Glomerular visceral epithelial cell (primary cell): ENCODE measurements around the gene TTF1.

Experiments
- DNase-seq: peaks from one replicate; pipeline ENCODE4 v3.0.0-alpha.2; 2016; ENCODE audit errors: extremely low spot score

The TTF1 gene

GRCh38 chr9:132406554-132407122 lies at the start of gene TTF1:
TSS of gene TTF1 (minus strand) at chr9:132406840. CDS start at chr9:132402821, 4,019 bp downstream.
- DNase-seq: peak; percentile 90

- DNase-seq: no peak
Measured at GRCh38 chr9:132456241-132456640, 49.6 kb upstream of the TTF1 start.

- DNase-seq: no peak
Measured at GRCh38 chr9:132451276-132451675, 44.6 kb upstream of the TTF1 start.

GRCh38 chr9:132447902-132448301 lies 41.3 kb upstream of the TTF1 start:
- DNase-seq: no peak

- no peak for DNase-seq
Measured at GRCh38 chr9:132447346-132447745, 40.7 kb upstream of the TTF1 start.

GRCh38 chr9:132446887-132447286 lies 40.2 kb upstream of the TTF1 start:
- DNase-seq: no peak

GRCh38 chr9:132443951-132444607 lies 37.4 kb upstream of the TTF1 start:
- DNase-seq: no peak

- no peak for DNase-seq
Measured at GRCh38 chr9:132441404-132441803, 34.8 kb upstream of the TTF1 start.

GRCh38 chr9:132440735-132441134 lies 34.1 kb upstream of the TTF1 start:
- no peak for DNase-seq

GRCh38 chr9:132439153-132439552 lies 32.5 kb upstream of the TTF1 start:
- DNase-seq: no peak

- DNase-seq: no peak
Measured at GRCh38 chr9:132434881-132435280, 28.2 kb upstream of the TTF1 start.

- DNase-seq: no peak
Measured at GRCh38 chr9:132430998-132431397, 24.4 kb upstream of the TTF1 start.

- DNase-seq: no peak
Measured at GRCh38 chr9:132426639-132427414, 20.2 kb upstream of the TTF1 start.

GRCh38 chr9:132425675-132426062 lies 19.0 kb upstream of the TTF1 start:
- DNase-seq: no peak

GRCh38 chr9:132424857-132425674 lies 18.4 kb upstream of the TTF1 start:
- no peak for DNase-seq

GRCh38 chr9:132423503-132423902 lies 16.9 kb upstream of the TTF1 start:
- DNase-seq: no peak

- DNase-seq: no peak
Measured at GRCh38 chr9:132422574-132422973, 15.9 kb upstream of the TTF1 start.

GRCh38 chr9:132418726-132419363 lies 12.2 kb upstream of the TTF1 start:
- no peak for DNase-seq

GRCh38 chr9:132415181-132415580 lies 8.5 kb upstream of the TTF1 start:
- no peak for DNase-seq

- no peak for DNase-seq
Measured at GRCh38 chr9:132414731-132415130, 8.1 kb upstream of the TTF1 start.

GRCh38 chr9:132413926-132414325 lies 7.3 kb upstream of the TTF1 start:
- DNase-seq: no peak

- DNase-seq: no peak
Measured at GRCh38 chr9:132412089-132412488, 5.4 kb upstream of the TTF1 start.
